HG03558 (cell line): ENCODE results near the gene PHYKPL.
"Not testable (repeated sequence)": the region's sequence is repeated elsewhere in the genome, so short reads cannot be mapped to it uniquely, and the experiment has no call there.

Experiments
- ATAC-seq: cut with Tn5 transposase; IDR thresholded peaks from one replicate; pipeline ENCODE4 v1.9.1; 2021; ENCODE audit warnings: moderate number of reproducible peaks; ENCODE audit not compliant: unreplicated experiment; ENCODE audit errors: extremely low read depth

Gene PHYKPL

GRCh38 chr5:178240766-178241165 is 8.2 kb upstream of the PHYKPL start:
- ATAC-seq = no peak

GRCh38 chr5:178240341-178240741 is 7.7 kb upstream of the PHYKPL start:
- no peak for ATAC-seq

GRCh38 chr5:178239626-178240301 is 7.2 kb upstream of the PHYKPL start:
- ATAC-seq = not testable (repeated sequence)

GRCh38 chr5:178238711-178239592 is 6.3 kb upstream of the PHYKPL start:
- no peak for ATAC-seq

GRCh38 chr5:178238313-178238635 is 5.7 kb upstream of the PHYKPL start:
- no peak for ATAC-seq

GRCh38 chr5:178237431-178238312 is 5.1 kb upstream of the PHYKPL start:
- no peak for ATAC-seq

- ATAC-seq = no peak
Observed at GRCh38 chr5:178236679-178237078, 4.1 kb upstream of the PHYKPL start.

GRCh38 chr5:178236126-178236525 is 3.5 kb upstream of the PHYKPL start:
- no peak for ATAC-seq

- no peak for ATAC-seq
Observed at GRCh38 chr5:178235588-178235974, 3.0 kb upstream of the PHYKPL start.

GRCh38 chr5:178234750-178235587 is 2.4 kb upstream of the PHYKPL start:
- ATAC-seq = no peak

GRCh38 chr5:178234121-178234749 is 1.6 kb upstream of the PHYKPL start:
- no peak for ATAC-seq

- no peak for ATAC-seq
Observed at GRCh38 chr5:178232920-178233429, 373 bp upstream of the PHYKPL start.

GRCh38 chr5:178231539-178232123 is 971 bp downstream of the PHYKPL start:
- ATAC-seq = no peak

GRCh38 chr5:178230879-178231538 is 1.6 kb downstream of the PHYKPL start:
- ATAC-seq = no peak

- no peak for ATAC-seq
Observed at GRCh38 chr5:178229861-178230260, 2.7 kb downstream of the PHYKPL start.

- not testable (repeated sequence) for ATAC-seq
Observed at GRCh38 chr5:178229111-178229510, 3.5 kb downstream of the PHYKPL start.

- no peak for ATAC-seq
Observed at GRCh38 chr5:178228609-178229008, 4.0 kb downstream of the PHYKPL start.

GRCh38 chr5:178227929-178228328 is 4.7 kb downstream of the PHYKPL start:
- ATAC-seq = no peak
